HFF-Myc (cell line): ENCODE results near the gene LRRC7.

ENCODE experiments used
- DNase-seq: peaks from one replicate; pipeline ENCODE4 v3.0.0-alpha.2; 2011; ENCODE audit warnings: low read depth; ENCODE audit errors: extremely low read depth
- H3K4me3 ChIP-seq: replicated peaks from 2 replicates; pipeline ENCODE4 v1.5.1; 2011; ENCODE audit warnings: low read depth, mild to moderate bottlenecking, control low read depth, low read length
- CTCF ChIP-seq: IDR thresholded peaks from 2 replicates; pipeline ENCODE4 v1.5.1; 2012; ENCODE audit warnings: mild to moderate bottlenecking, low read depth, low read length, control low read depth; ENCODE audit errors: missing control alignments

The LRRC7 gene

GRCh38 chr1:69650779-69651178 lies 83.1 kb downstream of the LRRC7 start:
- DNase-seq = no peak
- no peak for TF ChIP-seq CTCF
- no peak overlapping the region for H3K4me3 ChIP-seq

GRCh38 chr1:69651656-69652055 lies 83.9 kb downstream of the LRRC7 start:
- H3K4me3 ChIP-seq = no peak overlapping the region
- no peak for TF ChIP-seq CTCF
- no peak for DNase-seq

GRCh38 chr1:69657971-69658370 lies 90.2 kb downstream of the LRRC7 start:
- no peak for DNase-seq
- no peak for TF ChIP-seq CTCF
- no peak overlapping the region for H3K4me3 ChIP-seq

GRCh38 chr1:69661686-69662085 lies 94.0 kb downstream of the LRRC7 start:
- TF ChIP-seq CTCF = no peak
- no peak overlapping the region for H3K4me3 ChIP-seq
- no peak for DNase-seq

- DNase-seq = no peak
- TF ChIP-seq CTCF = no peak
- no peak overlapping the region for H3K4me3 ChIP-seq
These were observed 94.6 kb downstream of the LRRC7 start for GRCh38 chr1:69662321-69662720.

- no peak overlapping the region for H3K4me3 ChIP-seq
- no peak for DNase-seq
- TF ChIP-seq CTCF = no peak
These were observed 103.8 kb downstream of the LRRC7 start for GRCh38 chr1:69671363-69672010.

- no peak for DNase-seq
- no peak overlapping the region for H3K4me3 ChIP-seq
- TF ChIP-seq CTCF = no peak
These were observed 105.6 kb downstream of the LRRC7 start for GRCh38 chr1:69673321-69673720.
